Measurements from ENCODE around the gene ZNF416.

ZNF416 gene

DNA sequence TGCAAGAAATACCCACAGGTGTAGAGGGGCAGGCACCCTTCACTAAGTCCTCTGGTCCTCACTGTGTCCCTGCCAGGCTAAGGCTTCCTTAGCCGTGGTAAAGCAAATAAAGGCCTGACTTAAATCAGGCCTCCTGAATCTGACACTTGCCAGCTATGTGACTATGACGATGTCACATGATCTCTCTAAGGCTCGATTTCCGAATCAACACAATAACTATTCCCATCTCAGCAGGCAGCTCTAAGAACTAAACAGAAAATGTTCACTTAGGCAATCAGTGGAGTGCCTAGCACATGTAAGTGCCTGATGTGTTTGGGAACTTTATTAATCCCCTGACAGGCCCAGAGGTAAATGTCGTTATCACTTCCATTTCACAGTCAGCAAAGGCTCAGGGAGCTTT is 21.1 kb downstream of the ZNF416 start:
- TF ChIP-seq, protein P1, sequence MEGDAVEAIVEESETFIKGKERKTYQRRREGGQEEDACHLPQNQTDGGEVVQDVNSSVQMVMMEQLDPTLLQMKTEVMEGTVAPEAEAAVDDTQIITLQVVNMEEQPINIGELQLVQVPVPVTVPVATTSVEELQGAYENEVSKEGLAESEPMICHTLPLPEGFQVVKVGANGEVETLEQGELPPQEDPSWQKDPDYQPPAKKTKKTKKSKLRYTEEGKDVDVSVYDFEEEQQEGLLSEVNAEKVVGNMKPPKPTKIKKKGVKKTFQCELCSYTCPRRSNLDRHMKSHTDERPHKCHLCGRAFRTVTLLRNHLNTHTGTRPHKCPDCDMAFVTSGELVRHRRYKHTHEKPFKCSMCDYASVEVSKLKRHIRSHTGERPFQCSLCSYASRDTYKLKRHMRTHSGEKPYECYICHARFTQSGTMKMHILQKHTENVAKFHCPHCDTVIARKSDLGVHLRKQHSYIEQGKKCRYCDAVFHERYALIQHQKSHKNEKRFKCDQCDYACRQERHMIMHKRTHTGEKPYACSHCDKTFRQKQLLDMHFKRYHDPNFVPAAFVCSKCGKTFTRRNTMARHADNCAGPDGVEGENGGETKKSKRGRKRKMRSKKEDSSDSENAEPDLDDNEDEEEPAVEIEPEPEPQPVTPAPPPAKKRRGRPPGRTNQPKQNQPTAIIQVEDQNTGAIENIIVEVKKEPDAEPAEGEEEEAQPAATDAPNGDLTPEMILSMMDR (IDR thresholded peaks at IDR 0.05) = no peak

DNA sequence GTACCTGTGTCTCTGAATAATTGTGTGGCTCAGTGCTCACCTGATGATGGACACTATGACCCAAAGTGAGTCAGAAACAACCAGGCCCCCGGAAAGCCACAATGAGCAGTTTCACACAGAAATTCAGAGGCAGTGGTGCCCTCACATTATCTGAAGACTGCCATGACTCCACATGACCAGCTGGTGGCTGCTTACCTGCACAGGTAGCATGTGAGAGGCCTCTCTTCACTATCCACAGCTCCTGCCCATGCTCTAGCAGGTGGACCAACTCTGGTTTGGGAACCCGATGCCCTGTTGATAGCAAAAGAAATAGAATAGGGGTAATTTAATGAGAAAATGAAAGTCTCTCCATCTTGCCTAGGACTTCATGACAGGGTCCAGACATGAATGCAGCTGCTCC is 26.3 kb downstream of the ZNF416 start:
- TF ChIP-seq, protein P1 (IDR thresholded peaks at IDR 0.05) = no peak

DNA sequence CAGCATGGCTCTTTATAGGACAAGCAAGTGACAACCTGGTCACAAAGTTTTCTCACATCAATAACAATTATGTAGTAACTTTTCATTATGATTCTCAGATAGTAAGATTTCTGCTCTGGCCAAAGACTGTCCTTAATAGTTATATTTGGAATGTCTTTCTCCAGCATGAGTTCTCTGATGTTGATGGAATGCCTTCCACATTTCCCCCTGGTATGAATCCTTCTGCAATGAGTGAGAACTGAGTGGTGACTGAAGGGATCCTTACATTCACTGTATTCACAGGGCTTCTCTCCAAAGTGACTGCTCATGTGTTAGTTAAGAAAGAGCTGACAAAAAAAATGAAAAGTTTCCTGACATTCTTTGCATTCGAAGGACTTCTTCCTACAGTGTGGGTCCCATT is 32.2 kb downstream of the ZNF416 start:
- TF ChIP-seq, protein P1 (IDR thresholded peaks at IDR 0.05) = no peak

DNA sequence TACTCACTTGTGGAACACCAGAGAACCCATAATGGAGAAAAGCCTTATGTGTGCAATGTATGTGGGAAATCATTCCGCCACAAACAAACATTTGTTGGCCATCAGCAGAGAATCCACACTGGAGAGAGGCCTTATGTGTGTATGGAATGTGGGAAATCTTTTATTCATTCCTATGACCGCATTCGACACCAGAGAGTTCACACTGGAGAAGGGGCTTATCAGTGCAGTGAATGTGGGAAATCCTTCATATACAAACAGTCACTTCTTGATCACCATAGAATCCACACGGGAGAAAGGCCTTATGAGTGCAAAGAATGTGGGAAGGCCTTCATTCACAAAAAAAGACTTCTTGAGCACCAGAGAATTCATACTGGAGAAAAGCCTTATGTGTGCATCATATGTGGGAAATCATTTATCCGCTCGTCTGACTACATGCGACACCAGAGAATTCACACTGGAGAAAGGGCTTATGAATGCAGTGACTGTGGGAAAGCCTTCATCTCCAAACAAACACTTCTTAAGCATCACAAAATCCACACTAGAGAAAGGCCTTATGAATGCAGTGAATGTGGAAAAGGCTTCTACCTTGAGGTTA is 40.7 kb downstream of the ZNF416 start:
- TF ChIP-seq, protein P1 (IDR thresholded peaks at IDR 0.05) = no peak

DNA sequence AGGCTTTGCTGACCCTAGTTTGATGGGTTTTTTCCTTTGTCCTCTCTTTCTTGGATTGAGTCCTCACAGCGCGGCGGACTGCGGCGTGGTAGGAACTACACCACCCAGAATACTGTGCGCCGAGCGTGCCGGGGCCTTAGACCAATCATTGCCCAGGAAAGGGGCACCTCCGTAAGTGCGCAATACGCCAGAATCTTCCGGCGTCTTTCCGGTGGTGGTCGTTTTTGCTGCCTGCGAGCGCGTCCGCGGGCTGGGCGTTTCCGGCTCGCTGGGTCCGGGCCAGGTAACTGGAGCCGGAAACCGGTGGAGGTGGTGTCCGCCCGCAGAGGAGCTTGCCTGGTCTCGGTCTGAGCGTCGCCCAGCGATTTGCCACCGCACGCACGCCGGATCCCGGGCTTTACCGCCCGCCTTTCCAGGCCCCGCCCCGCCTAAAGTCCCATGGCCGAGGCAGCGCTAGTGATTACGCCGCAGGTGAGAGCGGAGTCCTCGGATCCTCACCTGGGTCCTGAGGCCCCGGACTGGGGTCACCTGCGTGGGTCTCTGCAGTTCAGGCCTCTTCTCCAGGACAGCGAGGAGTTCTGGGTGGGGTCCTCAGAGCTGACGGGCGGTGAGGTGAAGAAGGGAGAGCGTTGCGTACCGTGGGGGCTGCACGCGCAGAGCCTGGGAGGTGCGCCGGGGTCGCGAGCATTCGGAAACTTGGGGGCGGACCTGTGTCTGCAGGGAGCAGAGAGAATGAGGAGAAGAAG is 51.4 kb downstream of the ZNF416 start, which contains the start of gene ZNF549:
Gene ZNF549 (plus strand): TSS at position 221 of the 746 bp plus-strand sequence. CDS start 218 bp downstream, at position 439.
- TF ChIP-seq, protein P1 (IDR thresholded peaks at IDR 0.05) = no peak
